C1 segment of cervical spinal cord (tissue), 14 donors: ENCODE data around the gene PLIN5.
"Not testable (repeated sequence)": the region's sequence is repeated elsewhere in the genome, so short reads cannot be mapped to it uniquely, and the experiment has no call there.

ENCODE experiments used
- DNase-seq, 14 donors: peaks; one replicate each; lab custom pipeline; 2025; lab: John Stamatoyannopoulos, UW

PLIN5 gene

GRCh38 chr19:4543842-4544647 is 9.0 kb upstream of the PLIN5 start:
- no peak for DNase-seq

- no peak for DNase-seq
Observed at GRCh38 chr19:4542896-4543841, 8.1 kb upstream of the PLIN5 start.

GRCh38 chr19:4541806-4542145 is 6.8 kb upstream of the PLIN5 start:
- not testable (repeated sequence) for DNase-seq

GRCh38 chr19:4541114-4541805 is 6.2 kb upstream of the PLIN5 start:
- DNase-seq, result no peak

- DNase-seq, result peak in 1 of 14 donors; percentile 37
Observed at GRCh38 chr19:4539693-4540581, 4.9 kb upstream of the PLIN5 start, which contains the start of gene LRG1. Gene LRG1, minus strand, starts transcription at chr19:4540036. Its CDS starts 23 bp downstream, at chr19:4540013.

- DNase-seq, result no peak
Observed at GRCh38 chr19:4539169-4539692, 4.2 kb upstream of the PLIN5 start.

GRCh38 chr19:4538601-4538954 is 3.6 kb upstream of the PLIN5 start:
- DNase-seq, result no peak

- DNase-seq, result no peak
Observed at GRCh38 chr19:4537953-4538600, 3.1 kb upstream of the PLIN5 start.

- no peak for DNase-seq
Observed at GRCh38 chr19:4536798-4537197, 1.8 kb upstream of the PLIN5 start.

- DNase-seq, result no peak
Observed at GRCh38 chr19:4533835-4534424, 1.1 kb downstream of the PLIN5 start.

- DNase-seq, result no peak
Observed at GRCh38 chr19:4533334-4533733, 1.7 kb downstream of the PLIN5 start.

- DNase-seq, result no peak
Observed at GRCh38 chr19:4531562-4532165, 3.4 kb downstream of the PLIN5 start.

- DNase-seq, result no peak
Observed at GRCh38 chr19:4529924-4530522, 5.0 kb downstream of the PLIN5 start.

- no peak for DNase-seq
Observed at GRCh38 chr19:4528843-4529242, 6.2 kb downstream of the PLIN5 start.

GRCh38 chr19:4527377-4527776 is 7.6 kb downstream of the PLIN5 start:
- DNase-seq, result not testable (repeated sequence)

GRCh38 chr19:4525563-4526002 is 9.4 kb downstream of the PLIN5 start:
- no peak for DNase-seq

GRCh38 chr19:4524808-4525562 is 10.0 kb downstream of the PLIN5 start:
- peak in 2 of 14 donors; percentile 3 to 11 for DNase-seq
